ENCODE measurements around the gene PGLYRP4.
A peak's percentile ranks its signal among the peaks of the same experiment; 100 is the strongest.

Gene PGLYRP4

GRCh38 chr1:153358691-153358975, 10.0 kb upstream of the PGLYRP4 start:
- H3K4me3 ChIP-seq: no peak overlapping the region
- no peaks in the 10 kb centered on the region for H3K36me3 ChIP-seq
- no peak for TF ChIP-seq CTCF (IDR thresholded peaks at IDR 0.05)
- H3K9me3 ChIP-seq: no peaks in the 10 kb centered on the region
- H3K27ac ChIP-seq: no peak overlapping the region
- H3K4me1 ChIP-seq: no peaks in the 10 kb centered on the region
- intact Hi-C loops (cut with DNase I; ENCODE audit: low total_unique reads): no loop called here
- no peaks in the 10 kb centered on the region for H3K27me3 ChIP-seq
- no peak for DNase-seq

- Histone ChIP-seq H3K4me3 (no peak within 1 kb of the TSS), H3K36me3 (no peaks in the 10 kb centered on the region), H3K27ac (no peak within 1 kb of the TSS), H3K9me3 (no peaks in the 10 kb centered on the region), H3K27me3 (no peaks in the 10 kb centered on the region), H3K4me1 (no peaks in the 10 kb centered on the region)
- intact Hi-C loops (cut with DNase I; ENCODE audit: low total_unique reads): no loop called here
- DNase-seq: no peak
- TF ChIP-seq CTCF (IDR thresholded peaks at IDR 0.05): no peak
Observed at GRCh38 chr1:153357853-153358690, 9.4 kb upstream of the PGLYRP4 start, which contains the start of gene S100A9. Gene S100A9, plus strand, starts transcription at chr1:153357854. Its CDS starts 430 bp downstream, at chr1:153358284.

- Histone ChIP-seq H3K9me3 (no peaks in the 10 kb centered on the region), H3K4me1 (no peaks in the 10 kb centered on the region), H3K27ac (no peak overlapping the region), H3K4me3 (no peak overlapping the region), H3K36me3 (no peaks in the 10 kb centered on the region), H3K27me3 (no peaks in the 10 kb centered on the region)
- intact Hi-C loops (cut with DNase I; ENCODE audit: low total_unique reads): no loop called here
- peak; percentile 60 to 73 for DNase-seq
- no peak for TF ChIP-seq CTCF (IDR thresholded peaks at IDR 0.05)
Observed at GRCh38 chr1:153357076-153357852, 8.6 kb upstream of the PGLYRP4 start.

- TF ChIP-seq CTCF (IDR thresholded peaks at IDR 0.05): no peak
- Histone ChIP-seq H3K27me3 (peaks cover 0 to 3% of the 10 kb centered on the region in 2 donors), H3K4me3 (no peak overlapping the region), H3K27ac (no peak overlapping the region), H3K9me3 (no peaks in the 10 kb centered on the region), H3K4me1 (no peaks in the 10 kb centered on the region), H3K36me3 (no peaks in the 10 kb centered on the region)
- no peak for DNase-seq
- intact Hi-C loops (cut with DNase I; ENCODE audit: low total_unique reads): no loop called here
Observed at GRCh38 chr1:153356392-153357075, 7.9 kb upstream of the PGLYRP4 start.

- peaks cover 0 to 7% of the 10 kb centered on the region in 2 donors for H3K27me3 ChIP-seq
- no peaks in the 10 kb centered on the region for H3K4me1 ChIP-seq
- peak in 1 of 2 experiments; percentile 23 for TF ChIP-seq CTCF (IDR thresholded peaks at IDR 0.05)
- intact Hi-C loops (cut with DNase I; ENCODE audit: low total_unique reads): no loop called here
- H3K4me3 ChIP-seq: no peak overlapping the region
- H3K36me3 ChIP-seq: no peaks in the 10 kb centered on the region
- H3K27ac ChIP-seq: no peak overlapping the region
- DNase-seq: peak; percentile 49 to 73
- H3K9me3 ChIP-seq: no peaks in the 10 kb centered on the region
Observed at GRCh38 chr1:153355445-153356071, 6.9 kb upstream of the PGLYRP4 start.
